NCI-H226 (cell line): ENCODE results near the gene CYP2S1.

Source experiments
- DNase-seq: peaks from one replicate; pipeline ENCODE4 v3.0.0-alpha.2; 2015

Gene CYP2S1

DNA sequence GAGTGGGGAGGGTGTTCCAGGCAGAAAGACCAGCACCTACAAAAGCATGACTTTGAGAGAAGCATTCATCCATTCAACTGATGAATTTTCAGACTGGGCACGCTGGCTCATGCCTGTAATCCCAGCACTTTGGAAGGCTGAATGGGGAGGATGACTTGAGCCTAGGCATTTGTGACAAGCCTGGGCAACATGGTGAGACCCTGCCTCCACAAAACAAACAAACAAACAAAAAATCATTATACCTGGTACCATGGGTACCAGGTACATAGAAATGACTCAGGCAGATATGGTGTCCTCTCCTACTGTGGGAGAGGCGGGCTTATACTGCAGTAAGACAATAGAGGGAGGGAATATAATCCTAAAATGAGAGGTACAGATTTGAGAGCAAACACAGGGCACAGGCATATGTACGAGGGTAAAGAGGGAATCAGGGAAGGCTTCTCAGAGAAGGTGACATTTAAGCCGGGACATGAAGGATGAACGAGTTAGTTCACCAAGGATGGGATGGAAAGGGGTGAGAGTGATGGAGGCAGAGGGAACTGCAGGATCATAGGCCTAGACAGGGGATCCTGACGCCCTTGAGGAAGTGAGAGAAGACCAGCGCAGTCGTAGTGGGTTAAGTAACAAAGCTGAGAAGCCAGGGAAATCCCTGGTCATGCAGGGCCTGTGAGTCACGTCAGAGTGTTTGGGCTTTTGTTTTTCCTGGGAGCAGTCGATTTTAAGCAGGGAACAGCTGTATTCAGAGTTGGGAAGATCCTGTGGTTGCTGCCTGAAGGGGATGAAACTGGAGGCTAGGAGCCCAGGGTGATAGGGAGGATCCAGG lies 2.9 kb downstream of the CYP2S1 start:
- DNase-seq = no peak

DNA sequence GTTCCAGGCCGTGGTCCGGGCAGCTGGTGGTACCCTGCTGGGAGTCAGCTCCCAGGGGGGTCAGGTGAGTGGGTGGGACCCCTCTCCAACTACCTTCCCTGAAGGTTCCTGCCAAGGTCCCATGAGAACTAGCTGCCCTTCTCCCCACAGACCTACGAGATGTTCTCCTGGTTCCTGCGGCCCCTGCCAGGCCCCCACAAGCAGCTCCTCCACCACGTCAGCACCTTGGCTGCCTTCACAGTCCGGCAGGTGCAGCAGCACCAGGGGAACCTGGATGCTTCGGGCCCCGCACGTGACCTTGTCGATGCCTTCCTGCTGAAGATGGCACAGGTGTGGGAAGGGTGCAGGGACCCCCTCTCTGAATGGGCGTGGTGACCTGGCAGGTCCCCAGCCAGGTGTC lies 5.5 kb downstream of the CYP2S1 start:
- DNase-seq = no peak

DNA sequence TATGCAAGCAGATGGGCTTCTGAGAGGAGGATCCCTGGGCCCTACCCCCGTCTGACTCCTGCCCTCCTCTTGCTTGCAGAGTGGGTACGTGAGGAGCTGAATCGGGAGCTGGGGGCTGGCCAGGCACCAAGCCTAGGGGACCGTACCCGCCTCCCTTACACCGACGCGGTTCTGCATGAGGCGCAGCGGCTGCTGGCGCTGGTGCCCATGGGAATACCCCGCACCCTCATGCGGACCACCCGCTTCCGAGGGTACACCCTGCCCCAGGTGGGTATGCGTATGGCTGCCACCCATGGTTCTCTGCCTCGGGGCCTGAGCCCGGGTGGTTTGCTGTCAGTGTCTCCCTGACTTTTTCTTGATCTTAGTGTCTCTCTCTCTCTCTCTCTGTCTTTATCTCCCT lies 10.4 kb downstream of the CYP2S1 start:
- no peak for DNase-seq

DNA sequence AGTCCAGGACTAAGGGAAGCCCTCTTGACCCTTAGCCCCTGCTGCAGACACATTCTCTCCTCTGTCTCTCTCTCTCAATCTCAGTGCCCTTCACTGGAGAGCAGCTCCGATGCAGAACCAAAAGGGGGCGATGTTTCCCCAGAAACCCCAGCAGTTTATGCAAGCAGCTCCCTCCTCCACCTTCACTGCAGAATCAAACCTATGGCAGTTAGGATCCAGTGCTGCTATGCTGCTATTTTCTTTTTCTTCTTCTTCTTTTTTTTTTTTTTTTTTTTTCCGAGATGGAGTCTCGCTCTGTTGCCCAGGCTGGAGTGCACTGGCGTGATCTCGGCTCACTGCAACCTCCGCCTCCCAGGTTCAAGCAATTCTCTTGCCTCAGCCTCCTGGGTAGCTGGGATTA lies 11.3 kb downstream of the CYP2S1 start:
- peak; percentile 57 for DNase-seq

DNA sequence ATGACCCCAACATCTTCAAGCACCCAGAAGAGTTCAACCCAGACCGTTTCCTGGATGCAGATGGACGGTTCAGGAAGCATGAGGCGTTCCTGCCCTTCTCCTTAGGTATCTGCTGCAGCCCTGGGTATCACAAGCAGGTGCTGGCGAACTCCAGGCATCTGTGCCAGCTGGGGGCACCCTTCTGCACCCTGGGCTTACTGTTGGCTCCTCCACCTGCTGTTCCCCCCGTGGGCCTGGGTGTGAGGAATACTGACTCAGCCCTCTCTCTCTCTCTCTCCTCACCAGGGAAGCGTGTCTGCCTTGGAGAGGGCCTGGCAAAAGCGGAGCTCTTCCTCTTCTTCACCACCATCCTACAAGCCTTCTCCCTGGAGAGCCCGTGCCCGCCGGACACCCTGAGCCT lies 13.0 kb downstream of the CYP2S1 start:
- no peak for DNase-seq

DNA sequence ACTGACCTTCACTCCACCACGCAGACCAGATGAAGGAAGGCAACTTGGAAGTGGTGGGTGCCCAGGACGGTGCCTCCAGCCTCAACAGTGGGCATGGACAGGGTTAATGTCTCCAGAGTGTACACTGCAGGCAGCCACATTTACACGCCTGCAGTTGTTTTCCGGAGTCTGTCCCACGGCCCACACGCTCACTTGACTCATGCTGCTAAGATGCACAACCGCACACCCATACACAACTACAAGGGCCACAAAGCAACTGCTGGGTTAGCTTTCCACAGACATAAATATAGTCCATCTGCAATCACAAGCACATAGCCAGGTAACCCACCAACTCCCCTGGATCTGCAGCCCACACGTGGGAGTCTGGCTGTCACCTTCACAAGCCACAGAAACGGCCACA lies 13.4 kb downstream of the CYP2S1 start:
- no peak for DNase-seq

DNA sequence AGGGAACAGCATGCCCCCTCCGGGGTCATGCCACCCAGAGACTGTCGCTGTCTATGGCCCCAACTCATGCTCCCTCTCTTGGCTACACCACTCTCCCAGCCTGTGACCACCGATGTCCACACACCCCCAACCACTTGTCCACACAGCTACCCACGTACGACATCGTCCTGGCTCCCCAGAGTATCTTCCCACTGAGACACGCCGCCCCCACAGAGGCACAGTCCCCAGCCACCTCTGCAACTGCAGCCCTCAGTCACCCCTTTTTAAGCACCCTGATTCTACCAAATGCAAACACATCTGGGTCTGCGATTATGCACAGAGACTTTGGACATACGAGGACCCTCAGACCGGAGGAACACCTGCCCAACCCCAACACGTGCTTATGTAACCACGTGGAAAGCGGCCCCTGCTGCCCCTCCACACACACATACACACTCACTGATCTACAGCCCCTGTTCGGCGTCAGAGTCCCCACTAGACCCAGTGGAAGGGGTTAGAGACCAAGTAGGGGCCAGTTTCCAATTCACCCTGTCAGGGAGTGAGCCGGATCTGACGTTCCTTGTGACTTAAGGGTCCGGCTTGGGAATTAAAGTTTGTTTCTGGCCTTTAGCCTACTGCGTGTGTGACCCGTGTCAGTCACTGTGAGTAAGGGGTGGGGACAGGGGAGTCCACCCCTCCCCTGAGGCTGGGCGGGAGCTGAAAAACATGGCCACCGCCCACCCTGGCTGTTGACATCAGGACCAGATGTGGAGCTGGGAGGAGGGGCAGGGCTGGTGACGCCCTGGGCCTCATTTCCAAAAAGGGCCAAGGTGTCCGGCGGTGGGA lies 14.1 kb downstream of the CYP2S1 start:
- DNase-seq = no peak

DNA sequence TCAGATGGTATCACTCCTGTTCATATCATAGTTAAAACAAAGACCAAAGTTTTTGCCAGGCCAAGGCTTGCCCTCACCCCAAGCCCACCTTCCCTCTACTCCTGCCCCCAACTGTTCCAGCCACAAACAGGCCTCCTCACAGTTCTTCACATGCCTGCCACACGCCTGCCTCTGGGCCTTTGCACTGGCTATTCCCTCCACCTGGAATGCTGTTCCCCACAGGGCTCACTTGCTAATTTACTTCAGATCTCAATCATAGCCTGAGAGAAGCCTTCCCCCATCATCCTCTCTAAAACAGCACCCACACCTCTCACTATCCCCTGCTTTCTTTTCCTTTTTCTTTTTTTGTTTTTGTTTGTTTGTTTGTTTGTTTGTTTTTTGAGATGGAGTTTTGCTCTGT lies 21.1 kb downstream of the CYP2S1 start:
- no peak for DNase-seq

DNA sequence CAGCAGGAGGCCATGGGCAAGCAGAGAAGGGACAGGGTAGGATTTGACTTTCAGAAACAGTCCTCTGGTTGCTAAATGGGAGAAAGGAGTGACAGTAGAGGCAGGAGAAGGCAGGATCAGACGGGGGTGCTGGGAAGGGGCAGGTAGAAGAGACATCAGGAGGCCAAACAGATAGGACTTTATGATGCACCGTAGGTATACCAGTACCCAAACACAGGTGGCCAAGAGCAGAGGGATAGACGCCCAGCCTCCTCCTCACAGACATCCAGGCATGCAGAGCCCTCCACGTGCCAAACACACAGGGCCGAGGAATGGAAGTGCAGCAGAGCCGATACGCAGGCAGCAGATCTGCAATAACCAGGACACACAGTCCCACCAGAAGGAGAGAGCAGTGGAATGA lies 24.7 kb downstream of the CYP2S1 start:
- DNase-seq = no peak

DNA sequence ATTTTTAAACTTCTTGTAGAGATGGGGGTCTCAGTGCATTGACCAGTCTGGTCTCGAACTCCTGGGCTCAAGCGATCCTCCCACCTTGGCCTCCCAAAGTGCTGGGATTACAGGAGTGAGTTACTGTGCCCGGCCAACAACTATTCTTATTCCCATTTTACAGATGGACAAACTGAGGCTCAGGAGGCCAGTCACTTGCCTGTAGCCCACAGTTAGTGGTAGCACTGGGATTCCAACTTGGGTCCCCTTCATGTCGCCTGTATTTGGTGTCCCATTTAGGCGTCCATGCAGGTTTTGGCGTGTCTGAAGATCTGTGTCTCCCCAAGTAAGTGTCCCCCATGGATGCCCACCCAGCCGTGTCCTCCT lies 25.2 kb downstream of the CYP2S1 start:
- DNase-seq = no peak

DNA sequence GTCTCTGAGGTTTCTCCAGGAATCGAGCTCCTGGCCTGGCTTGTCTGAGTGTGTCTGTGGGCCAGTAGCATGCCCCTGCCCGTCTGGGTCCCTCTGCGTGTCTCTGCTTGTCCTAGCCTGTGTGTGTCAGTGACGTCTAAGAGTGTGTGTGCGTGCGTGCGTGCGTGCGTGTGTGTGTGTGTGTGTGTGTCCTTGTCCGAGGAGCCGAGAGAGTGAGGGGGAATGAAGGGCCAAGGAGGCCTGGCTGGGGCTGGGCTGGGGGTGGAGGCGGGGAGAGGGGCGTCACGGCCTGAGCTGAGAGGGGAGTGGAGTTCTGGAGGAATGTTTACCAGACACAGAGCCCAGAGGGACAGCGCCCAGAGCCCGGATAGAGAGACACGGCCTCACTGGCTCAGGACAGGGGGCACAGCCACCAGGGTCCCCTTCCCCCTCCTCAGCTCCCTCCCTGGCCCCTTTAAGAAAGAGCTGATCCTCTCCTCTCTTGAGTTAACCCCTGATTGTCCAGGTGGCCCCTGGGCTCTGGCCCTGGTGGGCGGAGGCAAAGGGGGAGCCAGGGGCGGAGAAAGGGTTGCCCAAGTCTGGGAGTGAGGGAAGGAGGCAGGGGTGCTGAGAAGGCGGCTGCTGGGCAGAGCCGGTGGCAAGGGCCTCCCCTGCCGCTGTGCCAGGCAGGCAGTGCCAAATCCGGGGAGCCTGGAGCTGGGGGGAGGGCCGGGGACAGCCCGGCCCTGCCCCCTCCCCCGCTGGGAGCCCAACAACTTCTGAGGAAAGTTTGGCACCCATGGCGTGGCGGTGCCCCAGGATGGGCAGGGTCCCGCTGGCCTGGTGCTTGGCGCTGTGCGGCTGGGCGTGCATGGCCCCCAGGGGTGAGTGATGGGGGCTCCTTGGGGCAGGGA lies 25.8 kb downstream of the CYP2S1 start, which contains the start of gene AXL:
Gene AXL, plus strand, starts transcription at position 609 of the 893 bp plus-strand sequence. Its CDS starts 170 bp downstream, at position 779.
- peak; percentile 78 for DNase-seq

DNA sequence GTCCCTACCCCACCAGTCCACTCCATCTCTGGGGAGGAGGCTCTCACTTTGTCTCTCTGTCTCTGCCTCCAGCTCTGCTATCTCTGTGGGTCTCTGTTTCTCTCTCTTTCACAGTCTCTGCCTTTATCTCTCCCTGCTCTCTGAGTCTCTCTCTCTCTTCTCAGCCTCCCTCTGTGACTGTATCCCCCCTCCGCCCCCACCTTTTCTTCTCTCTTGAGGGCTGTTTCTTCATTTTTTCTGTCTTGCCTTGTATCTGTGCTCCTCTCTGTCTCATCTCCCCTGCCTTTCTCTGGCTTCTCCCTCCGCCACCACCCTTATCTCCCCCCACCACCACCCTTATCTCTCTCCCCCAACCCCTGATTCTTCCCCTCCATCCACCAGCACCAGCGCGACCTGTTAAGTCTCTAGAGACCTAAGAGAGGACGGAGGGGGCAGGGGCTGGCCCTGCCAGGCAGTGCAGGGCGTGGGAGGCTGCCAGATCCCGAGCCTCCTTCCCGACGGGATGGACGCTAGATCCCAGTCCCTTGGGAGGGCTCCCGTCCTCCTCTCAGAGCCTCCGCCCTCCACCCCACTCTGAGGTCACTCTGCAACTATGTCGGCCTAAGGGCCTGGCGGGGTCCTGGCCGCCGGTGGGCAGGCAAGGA lies 27.0 kb downstream of the CYP2S1 start:
- DNase-seq = peak; percentile 72

DNA sequence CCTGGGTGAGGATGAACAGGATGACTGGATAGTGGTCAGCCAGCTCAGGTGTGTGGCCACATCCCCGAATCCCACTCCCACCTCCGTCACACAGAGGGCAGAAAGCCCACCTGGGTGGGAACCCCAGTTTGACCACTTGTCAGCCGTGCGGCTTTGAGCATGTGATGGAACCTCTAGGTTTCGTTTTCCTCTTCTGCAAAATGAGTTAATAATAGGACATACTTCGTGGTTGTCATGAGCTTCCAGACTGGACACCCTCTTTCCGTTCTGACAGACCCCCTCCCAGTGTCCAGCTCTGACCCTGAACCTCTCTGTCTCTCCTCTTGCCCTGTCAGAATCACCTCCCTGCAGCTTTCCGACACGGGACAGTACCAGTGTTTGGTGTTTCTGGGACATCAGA lies 27.8 kb downstream of the CYP2S1 start:
- DNase-seq = no peak

DNA sequence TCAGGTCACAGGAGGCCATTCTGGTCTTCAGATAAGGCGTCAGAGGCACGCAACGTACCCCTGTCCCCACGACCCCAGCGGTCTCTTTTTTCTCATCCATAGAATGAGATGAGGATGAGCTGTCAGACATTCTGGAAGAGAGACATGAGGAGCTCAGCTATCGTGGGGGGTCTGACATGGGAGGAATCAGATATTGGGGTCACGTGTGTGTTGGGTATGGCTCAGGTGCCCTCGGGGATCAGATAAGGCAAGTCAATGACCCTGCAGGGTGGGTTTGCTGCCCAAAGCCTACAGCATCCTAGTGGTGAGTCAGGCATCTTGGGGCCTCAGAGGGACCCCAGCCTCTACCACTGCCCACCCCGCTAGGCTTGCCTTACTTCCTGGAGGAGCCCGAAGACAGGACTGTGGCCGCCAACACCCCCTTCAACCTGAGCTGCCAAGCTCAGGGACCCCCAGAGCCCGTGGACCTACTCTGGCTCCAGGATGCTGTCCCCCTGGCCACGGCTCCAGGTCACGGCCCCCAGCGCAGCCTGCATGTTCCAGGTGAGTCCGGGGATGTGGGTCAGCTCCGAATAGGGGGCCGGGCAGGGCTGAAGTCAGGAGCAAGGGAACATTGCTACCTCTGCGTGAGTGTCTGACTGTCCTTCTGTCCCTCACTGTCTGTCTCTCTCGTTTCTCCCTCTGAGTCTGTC lies 28.6 kb downstream of the CYP2S1 start:
- no peak for DNase-seq

DNA sequence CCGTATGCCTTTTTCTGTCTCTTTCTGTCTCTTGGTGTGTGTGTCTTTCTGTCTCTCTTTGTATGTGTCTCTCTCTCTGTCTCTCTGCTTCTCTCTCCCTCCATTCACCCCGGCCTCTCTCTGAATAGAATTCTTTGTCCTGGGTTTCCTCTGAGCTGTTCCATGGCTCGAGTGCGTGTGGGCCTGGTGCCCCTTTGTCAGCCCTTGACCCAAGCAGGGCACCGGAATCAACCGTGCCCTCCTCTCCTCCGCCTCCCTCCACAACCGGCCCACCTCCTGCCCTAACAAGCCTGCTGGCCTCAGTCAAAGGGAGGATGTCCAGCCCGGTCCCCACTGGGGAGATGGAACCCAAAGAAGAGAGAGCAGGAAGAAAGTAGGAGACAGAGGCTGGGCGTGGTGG lies 29.2 kb downstream of the CYP2S1 start:
- no peak for DNase-seq

DNA sequence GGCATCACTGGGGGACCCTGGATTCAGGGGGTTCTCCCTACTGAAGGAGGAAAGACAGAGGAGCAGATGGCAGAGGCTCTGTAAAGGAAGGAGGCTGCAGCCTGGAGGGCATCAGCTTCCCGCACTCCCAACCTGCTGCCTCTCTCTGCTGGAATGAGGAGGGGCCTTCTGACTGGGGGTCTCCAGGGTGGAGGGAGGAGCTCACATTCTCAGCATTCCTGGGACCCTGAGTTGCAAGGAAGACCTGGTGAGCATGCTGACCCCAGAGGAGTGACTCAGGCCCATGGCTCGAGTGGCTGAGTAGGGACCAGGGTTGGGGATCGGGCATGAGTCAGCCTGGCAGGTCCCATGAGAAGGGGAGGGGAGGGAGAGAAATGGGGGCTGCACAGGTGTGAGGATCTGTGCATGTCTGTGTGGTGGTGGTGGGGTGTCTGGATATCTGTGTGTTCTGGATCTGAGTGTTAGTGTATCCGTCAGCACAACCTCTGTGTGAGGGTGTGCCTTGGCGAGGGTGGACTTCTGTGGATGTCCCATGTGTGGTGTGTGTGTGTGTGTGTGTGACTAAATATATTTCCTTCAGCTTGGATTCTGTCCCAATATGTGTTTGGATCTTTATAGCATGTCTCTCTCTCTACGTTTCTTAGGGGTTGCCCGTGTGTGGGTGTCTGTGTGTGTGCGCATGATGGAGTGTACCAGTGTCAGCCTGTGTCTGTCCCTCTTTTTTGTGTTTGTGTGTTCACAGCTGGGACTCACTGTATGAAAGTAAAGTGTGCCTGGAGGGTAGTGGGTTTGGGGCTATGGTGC lies 30.6 kb downstream of the CYP2S1 start:
- peak; percentile 95 for DNase-seq

DNA sequence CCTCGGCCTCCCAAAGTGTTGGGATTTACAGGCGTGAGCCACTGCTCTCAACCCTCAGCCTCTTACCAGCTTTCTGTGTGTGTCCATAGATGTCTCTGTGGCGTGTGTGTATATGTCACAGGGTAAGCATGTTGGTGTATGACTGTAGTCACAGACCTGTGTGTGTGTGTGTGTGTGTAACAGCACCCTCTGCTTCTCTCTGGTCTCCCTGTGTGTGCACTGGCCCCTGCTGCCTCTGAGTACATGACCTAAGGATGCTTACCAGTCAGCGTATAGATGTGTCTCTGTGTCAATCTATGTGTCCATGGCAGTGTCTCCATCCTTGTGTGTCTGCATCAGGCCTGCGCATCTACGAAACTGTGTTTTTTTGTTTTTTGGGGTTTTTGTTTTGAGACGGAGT lies 31.6 kb downstream of the CYP2S1 start:
- no peak for DNase-seq

DNA sequence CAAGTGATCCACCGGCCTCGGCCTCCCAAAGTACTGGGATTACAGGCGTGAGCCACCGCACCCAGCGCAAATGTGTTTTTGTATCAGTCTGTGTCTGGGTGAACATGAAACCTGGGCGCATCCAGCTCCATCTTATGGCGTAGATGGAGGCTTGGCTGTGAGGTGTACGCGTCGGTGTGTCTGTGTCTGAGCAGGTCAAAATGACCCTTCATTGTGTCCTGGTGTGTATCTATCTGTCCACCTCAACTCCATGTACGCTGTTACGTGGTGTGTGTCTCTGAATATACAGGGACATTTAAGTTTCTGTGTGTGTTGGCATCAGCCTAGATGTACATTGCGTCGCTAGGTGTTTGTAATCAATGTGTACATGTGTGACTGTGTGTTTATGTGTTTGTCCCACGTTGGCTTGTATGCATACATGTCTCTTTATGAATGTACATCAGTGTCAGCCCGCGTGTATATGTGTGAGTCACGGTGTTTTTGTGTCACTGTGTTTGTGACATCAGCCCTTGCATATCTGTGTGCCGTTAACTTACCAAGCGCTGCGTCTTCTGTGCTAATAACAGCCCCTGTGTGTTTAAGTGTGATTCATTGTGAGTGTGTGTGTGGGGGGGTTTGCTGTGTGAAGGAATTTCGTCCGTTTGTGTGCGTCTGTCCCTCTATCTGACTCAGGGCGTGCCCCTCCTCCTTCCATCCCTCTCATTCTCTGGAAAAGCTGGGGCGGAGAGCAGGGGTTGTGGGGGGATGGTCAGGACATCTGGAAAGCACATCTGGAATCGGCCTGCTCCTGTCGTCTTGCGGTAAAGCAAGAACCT lies 32.4 kb downstream of the CYP2S1 start:
- peak; percentile 96 for DNase-seq

DNA sequence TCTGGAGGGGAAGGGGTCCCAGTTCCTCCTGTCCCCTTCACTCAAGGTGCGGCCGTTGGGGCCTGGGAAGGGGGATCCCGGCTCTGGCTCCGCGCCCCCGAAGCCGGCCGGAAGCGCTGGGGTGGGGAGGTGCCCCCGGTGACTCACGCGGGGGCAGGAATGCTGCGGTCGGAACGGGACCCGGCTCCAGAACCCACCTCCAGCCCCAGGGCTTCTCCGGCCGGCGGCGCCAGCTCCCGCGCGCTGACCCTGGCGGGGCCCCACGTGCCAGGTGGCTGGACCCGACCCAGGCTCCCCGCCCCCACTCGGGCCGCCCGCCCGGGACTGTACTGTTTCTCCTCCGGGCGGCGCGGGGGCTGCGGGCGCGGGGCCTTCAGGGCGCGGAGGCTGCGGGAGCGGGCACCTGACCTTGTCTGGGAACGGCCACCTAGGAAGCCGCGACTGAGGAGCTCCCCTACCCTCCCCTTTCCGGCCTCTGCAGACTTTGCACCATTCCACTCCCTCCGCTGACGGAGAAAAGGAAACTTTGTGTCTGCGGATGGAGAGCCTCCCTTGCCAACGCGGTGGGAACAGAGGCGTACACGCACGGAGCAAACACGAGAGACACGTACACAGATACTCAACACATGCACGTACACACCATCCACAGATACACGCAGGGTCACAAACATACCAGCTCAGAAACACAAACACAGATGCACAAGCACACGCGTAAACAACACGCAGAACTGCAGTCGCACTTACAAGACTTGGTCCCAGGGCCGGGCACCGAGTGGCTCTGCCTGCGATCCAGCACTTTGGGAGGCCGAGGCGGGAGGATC lies 33.2 kb downstream of the CYP2S1 start:
- peak; percentile 95 for DNase-seq
